ENCODE results near the gene SLC41A1. TPM values are rescaled to one million over a fixed set of nuclear protein-coding genes. Genes with fewer than 3 reads are reported as not detected.

Gene SLC41A1
- total RNA-seq, 2 donors from 2014 or later, result 4.8 to 8.1 TPM

- Histone ChIP-seq H3K27ac (no peak overlapping the region), H3K27me3 (no peaks in the 10 kb centered on the region), H3K9ac (ENCODE audit: low read depth in 2 of 2, low read length in 2 of 2) (no peak overlapping the region), H3K4me3 (no peak overlapping the region), H3K4me1 (no peaks in the 10 kb centered on the region), H3K36me3 (no peaks in the 10 kb centered on the region), H3K9me3 (no peaks in the 10 kb centered on the region)
- no peak for TF ChIP-seq CTCF (IDR thresholded peaks at IDR 0.05)
- intact Hi-C loops (cut with DNase I), result no loop called here
- no peak for DNase-seq
These were observed 46.4 kb downstream of the SLC41A1 start for GRCh38 chr1:205766570-205766969.

GRCh38 chr1:205766038-205766437 is 47.0 kb downstream of the SLC41A1 start:
- no peak overlapping the region for H3K27ac ChIP-seq
- H3K4me1 ChIP-seq, result no peaks in the 10 kb centered on the region
- DNase-seq, result no peak
- no peaks in the 10 kb centered on the region for H3K9me3 ChIP-seq
- no peak for TF ChIP-seq CTCF (IDR thresholded peaks at IDR 0.05)
- intact Hi-C loops (cut with DNase I), result no loop called here
- no peaks in the 10 kb centered on the region for H3K36me3 ChIP-seq
- H3K9ac ChIP-seq (ENCODE audit: low read depth in 2 of 2, low read length in 2 of 2), result no peak overlapping the region
- H3K4me3 ChIP-seq, result no peak overlapping the region
- no peaks in the 10 kb centered on the region for H3K27me3 ChIP-seq

- no peak for DNase-seq
- intact Hi-C loops (cut with DNase I), result no loop called here
These were observed 48.4 kb downstream of the SLC41A1 start for GRCh38 chr1:205764578-205764977.

GRCh38 chr1:205763980-205764379 is 49.0 kb downstream of the SLC41A1 start:
- Histone ChIP-seq H3K9ac (ENCODE audit: low read depth in 2 of 2, low read length in 2 of 2) (no peak overlapping the region), H3K4me1 (no peaks in the 10 kb centered on the region), H3K27me3 (no peaks in the 10 kb centered on the region), H3K9me3 (no peaks in the 10 kb centered on the region), H3K36me3 (no peaks in the 10 kb centered on the region), H3K27ac (no peak overlapping the region), H3K4me3 (no peak overlapping the region)
- no peak for DNase-seq
- no peak for TF ChIP-seq CTCF (IDR thresholded peaks at IDR 0.05)
- intact Hi-C loops (cut with DNase I), result no loop called here

More at GRCh38 chr1:205764578-205764977, 48.4 kb downstream of the SLC41A1 start:
- TF ChIP-seq CTCF (IDR thresholded peaks at IDR 0.05), result no peak
- no peak overlapping the region for H3K27ac ChIP-seq
- H3K27me3 ChIP-seq, result no peaks in the 10 kb centered on the region
- H3K4me1 ChIP-seq, result no peaks in the 10 kb centered on the region
- no peak overlapping the region for H3K9ac ChIP-seq (ENCODE audit: low read depth in 2 of 2, low read length in 2 of 2)
- H3K36me3 ChIP-seq, result no peaks in the 10 kb centered on the region
- H3K4me3 ChIP-seq, result no peak overlapping the region
- no peaks in the 10 kb centered on the region for H3K9me3 ChIP-seq

- TF ChIP-seq CTCF (IDR thresholded peaks at IDR 0.05), result no peak
These were observed 52.4 kb downstream of the SLC41A1 start for GRCh38 chr1:205760606-205761005.

GRCh38 chr1:205756552-205756951 is 56.4 kb downstream of the SLC41A1 start:
- no peak overlapping the region for H3K4me3 ChIP-seq
- intact Hi-C loops (cut with DNase I), result no loop called here
- no peaks in the 10 kb centered on the region for H3K36me3 ChIP-seq
- no peak overlapping the region for H3K9ac ChIP-seq (ENCODE audit: low read depth in 2 of 2, low read length in 2 of 2)
- no peak for TF ChIP-seq CTCF (IDR thresholded peaks at IDR 0.05)
- no peak overlapping the region for H3K27ac ChIP-seq
- DNase-seq, result no peak
- no peaks in the 10 kb centered on the region for H3K27me3 ChIP-seq
- no peaks in the 10 kb centered on the region for H3K9me3 ChIP-seq
- no peaks in the 10 kb centered on the region for H3K4me1 ChIP-seq

More at GRCh38 chr1:205760606-205761005, 52.4 kb downstream of the SLC41A1 start:
- intact Hi-C loops (cut with DNase I), result no loop called here
- Histone ChIP-seq H3K27me3 (no peaks in the 10 kb centered on the region), H3K4me3 (no peak overlapping the region), H3K9me3 (no peaks in the 10 kb centered on the region), H3K36me3 (no peaks in the 10 kb centered on the region), H3K9ac (ENCODE audit: low read depth in 2 of 2, low read length in 2 of 2) (no peak overlapping the region), H3K4me1 (no peaks in the 10 kb centered on the region), H3K27ac (no peak overlapping the region)
- DNase-seq, result no peak

All from colonic mucosa (tissue), 4 donors.